HFF-Myc (cell line): ENCODE data around the gene CDKAL1.

ENCODE experiments used
- DNase-seq: peaks from one replicate; pipeline ENCODE4 v3.0.0-alpha.2; 2011; ENCODE audit warnings: low read depth; ENCODE audit errors: extremely low read depth
- H3K4me3 ChIP-seq: replicated peaks from 2 replicates; pipeline ENCODE4 v1.5.1; 2011; ENCODE audit warnings: low read depth, mild to moderate bottlenecking, control low read depth, low read length
- CTCF ChIP-seq: IDR thresholded peaks from 2 replicates; pipeline ENCODE4 v1.5.1; 2012; ENCODE audit warnings: mild to moderate bottlenecking, low read depth, low read length, control low read depth; ENCODE audit errors: missing control alignments

The CDKAL1 gene

DNA sequence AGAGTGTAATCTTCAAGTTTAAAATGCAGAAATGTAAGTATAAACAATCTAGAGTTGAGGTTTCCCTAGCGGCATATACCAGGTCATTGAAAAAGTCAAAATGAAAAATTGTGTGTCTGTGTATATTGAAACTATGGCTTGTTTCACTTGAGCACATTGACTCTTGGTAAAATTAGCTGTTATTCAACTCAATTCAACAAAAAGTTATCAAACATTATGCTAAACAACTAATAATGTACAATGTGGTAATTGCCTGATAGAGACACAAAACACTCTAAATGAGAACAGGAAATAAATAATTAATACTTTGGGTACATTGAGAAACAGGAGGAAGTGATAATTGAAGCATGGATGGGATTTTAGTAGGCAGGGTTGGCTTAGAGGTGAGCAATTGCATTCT, 444.8 kb downstream of the CDKAL1 start:
- H3K4me3 ChIP-seq = no peak overlapping the region
- no peak for DNase-seq
- TF ChIP-seq CTCF = no peak

- no peak for DNase-seq
- no peak for TF ChIP-seq CTCF
- H3K4me3 ChIP-seq = no peak overlapping the region
These were observed 449.7 kb downstream of the CDKAL1 start for GRCh38 chr6:20983961-20984360.

GRCh38 chr6:20985821-20986220, 451.6 kb downstream of the CDKAL1 start:
- DNase-seq = no peak
- no peak for TF ChIP-seq CTCF
- no peak overlapping the region for H3K4me3 ChIP-seq

- H3K4me3 ChIP-seq = no peak overlapping the region
- TF ChIP-seq CTCF = no peak
- DNase-seq = no peak
These were observed 457.7 kb downstream of the CDKAL1 start for GRCh38 chr6:20991910-20992309.

- no peak for TF ChIP-seq CTCF
- no peak for DNase-seq
- no peak overlapping the region for H3K4me3 ChIP-seq
These were observed 461.8 kb downstream of the CDKAL1 start for GRCh38 chr6:20996099-20996498.

- no peak for DNase-seq
- no peak for TF ChIP-seq CTCF
These were observed 463.0 kb downstream of the CDKAL1 start for GRCh38 chr6:20997143-20997769.

DNA sequence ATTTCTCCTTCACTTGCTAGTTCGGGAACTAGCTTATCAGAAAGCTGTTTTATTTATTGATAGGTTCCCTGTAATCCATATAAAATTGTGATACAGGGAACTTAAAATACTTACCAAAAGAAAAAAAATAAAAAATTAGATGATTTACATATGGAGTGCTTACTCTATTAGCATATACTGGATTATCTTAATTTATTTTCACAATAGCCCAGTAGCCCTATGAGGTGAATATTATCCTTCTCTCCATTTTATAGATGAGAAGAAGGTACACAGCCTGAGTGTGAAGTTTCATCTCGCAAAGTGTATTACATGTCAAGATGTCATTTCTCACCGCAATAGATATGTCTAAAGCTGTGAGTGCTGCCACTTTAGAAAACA, 463.5 kb downstream of the CDKAL1 start:
- H3K4me3 ChIP-seq = no peak overlapping the region
- no peak for DNase-seq
- TF ChIP-seq CTCF = no peak

More at GRCh38 chr6:20997143-20997769, 463.0 kb downstream of the CDKAL1 start:
- H3K4me3 ChIP-seq = no peak overlapping the region
